GM12864 (cell line): ENCODE data around the gene CEP20.

Source experiments
- DNase-seq: peaks from one replicate; pipeline ENCODE4 v3.0.0-alpha.2; 2011; ENCODE audit warnings: low read depth
- H3K4me3 ChIP-seq: 2 replicates; pipeline ENCODE4 v1.5.1; 2011; ENCODE audit warnings: mild to moderate bottlenecking, low read depth, low read length, control low read depth
- CTCF ChIP-seq: IDR thresholded peaks from 2 replicates; pipeline ENCODE4 v1.5.1; 2011; ENCODE audit warnings: low read depth, mild to moderate bottlenecking, moderate library complexity, low read length, control low read depth, inconsistent platforms; ENCODE audit errors: missing control alignments

CEP20 gene

GRCh38 chr16:15830832-15831451, 57.5 kb downstream of the CEP20 start:
- H3K4me3 ChIP-seq, result no peak overlapping the region
- no peak for TF ChIP-seq CTCF
- DNase-seq, result no peak

GRCh38 chr16:15829460-15829859, 58.9 kb downstream of the CEP20 start:
- TF ChIP-seq CTCF, result no peak
- no peak for DNase-seq
- H3K4me3 ChIP-seq, result no peak overlapping the region

- H3K4me3 ChIP-seq, result no peak overlapping the region
- no peak for DNase-seq
- TF ChIP-seq CTCF, result no peak
Observed at GRCh38 chr16:15827709-15828343, 60.6 kb downstream of the CEP20 start.

GRCh38 chr16:15827299-15827698, 61.1 kb downstream of the CEP20 start:
- no peak overlapping the region for H3K4me3 ChIP-seq
- no peak for TF ChIP-seq CTCF
- no peak for DNase-seq

GRCh38 chr16:15825750-15826305, 62.6 kb downstream of the CEP20 start:
- TF ChIP-seq CTCF, result no peak

GRCh38 chr16:15822957-15823356, 65.4 kb downstream of the CEP20 start:
- TF ChIP-seq CTCF, result no peak
- H3K4me3 ChIP-seq, result no peak overlapping the region
- DNase-seq, result no peak

More at GRCh38 chr16:15825750-15826305, 62.6 kb downstream of the CEP20 start:
- H3K4me3 ChIP-seq, result no peak overlapping the region
- DNase-seq, result no peak
